Measurements from ENCODE around the gene SOCS7.

The SOCS7 gene

DNA sequence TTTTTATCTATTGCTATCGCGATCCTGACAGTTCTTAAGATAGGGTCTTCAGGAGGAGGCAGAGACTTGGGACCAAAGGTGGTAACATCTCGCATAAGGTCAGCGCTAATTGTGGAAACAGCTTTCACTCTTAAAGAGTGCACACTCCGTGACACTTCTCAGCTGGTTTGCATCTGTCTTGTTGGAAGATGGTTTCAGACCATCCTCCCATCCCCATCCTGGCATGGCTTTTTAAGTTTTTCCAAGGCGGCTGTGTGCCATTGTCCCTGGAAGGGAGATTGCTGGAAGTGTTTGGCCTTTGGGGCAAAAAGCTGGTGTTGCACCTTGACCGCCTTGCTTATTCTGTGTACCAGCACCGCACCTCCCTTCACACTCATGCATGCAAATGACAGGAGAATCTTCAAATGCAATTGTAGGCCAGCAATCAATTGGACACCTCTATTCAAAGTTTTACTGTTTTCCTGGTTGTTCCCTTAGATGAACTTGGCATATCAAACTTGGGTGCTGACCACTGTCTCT, 1.5 kb downstream of the SOCS7 start:
- TF ChIP-seq, protein P1, sequence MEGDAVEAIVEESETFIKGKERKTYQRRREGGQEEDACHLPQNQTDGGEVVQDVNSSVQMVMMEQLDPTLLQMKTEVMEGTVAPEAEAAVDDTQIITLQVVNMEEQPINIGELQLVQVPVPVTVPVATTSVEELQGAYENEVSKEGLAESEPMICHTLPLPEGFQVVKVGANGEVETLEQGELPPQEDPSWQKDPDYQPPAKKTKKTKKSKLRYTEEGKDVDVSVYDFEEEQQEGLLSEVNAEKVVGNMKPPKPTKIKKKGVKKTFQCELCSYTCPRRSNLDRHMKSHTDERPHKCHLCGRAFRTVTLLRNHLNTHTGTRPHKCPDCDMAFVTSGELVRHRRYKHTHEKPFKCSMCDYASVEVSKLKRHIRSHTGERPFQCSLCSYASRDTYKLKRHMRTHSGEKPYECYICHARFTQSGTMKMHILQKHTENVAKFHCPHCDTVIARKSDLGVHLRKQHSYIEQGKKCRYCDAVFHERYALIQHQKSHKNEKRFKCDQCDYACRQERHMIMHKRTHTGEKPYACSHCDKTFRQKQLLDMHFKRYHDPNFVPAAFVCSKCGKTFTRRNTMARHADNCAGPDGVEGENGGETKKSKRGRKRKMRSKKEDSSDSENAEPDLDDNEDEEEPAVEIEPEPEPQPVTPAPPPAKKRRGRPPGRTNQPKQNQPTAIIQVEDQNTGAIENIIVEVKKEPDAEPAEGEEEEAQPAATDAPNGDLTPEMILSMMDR (IDR thresholded peaks at IDR 0.05), result no peak
- no peak for DNase-seq (ENCODE audit: low spot score)
- peak overlapping the region; percentile 96 for H3K4me3 ChIP-seq
- H3K27ac ChIP-seq, result peak overlapping the region; percentile 92

DNA sequence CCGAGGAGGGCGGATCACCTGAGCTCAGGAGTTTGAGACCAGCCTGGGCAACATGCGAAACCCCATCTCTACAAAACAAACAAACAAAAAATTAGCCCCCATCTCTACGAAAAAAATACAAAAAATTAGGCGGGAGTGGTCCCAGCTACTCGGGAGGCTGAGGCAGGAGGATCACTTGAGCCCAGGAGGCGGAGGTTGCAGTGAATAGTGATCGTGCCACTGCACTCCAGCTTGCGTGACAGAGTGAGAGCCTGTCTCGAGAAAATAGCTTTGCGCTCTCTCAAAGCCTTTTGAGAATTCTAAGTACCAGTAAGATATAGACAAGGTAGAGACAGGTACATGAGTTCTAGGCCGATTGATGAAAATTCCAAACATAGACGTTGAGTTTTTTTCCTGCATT, 2.0 kb downstream of the SOCS7 start:
- no peak for DNase-seq (ENCODE audit: low spot score)
- H3K4me3 ChIP-seq, result peak overlapping the region; percentile 96
- no peak overlapping the region for H3K27ac ChIP-seq
- TF ChIP-seq, protein P1 (IDR thresholded peaks at IDR 0.05), result no peak

DNA sequence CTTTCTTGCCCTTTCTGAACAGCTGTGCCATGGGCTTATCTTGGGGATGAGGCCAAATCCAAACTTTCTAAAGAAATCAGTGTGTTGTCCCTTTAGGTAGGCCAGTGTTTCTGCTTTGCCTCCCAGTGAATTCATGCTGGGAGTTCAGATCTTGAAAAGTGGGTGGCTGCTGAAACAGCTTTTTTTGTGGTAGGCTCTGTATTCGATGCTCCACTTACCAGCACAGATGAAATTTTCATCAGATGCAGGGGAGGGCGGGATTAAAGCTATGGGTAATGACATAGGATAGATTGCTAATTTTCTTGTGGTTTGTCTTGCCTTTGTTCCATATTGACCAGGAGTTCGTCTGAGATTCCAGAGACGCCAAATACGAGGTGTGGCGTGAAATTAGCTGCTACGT, 2.8 kb downstream of the SOCS7 start:
- TF ChIP-seq, protein P1 (IDR thresholded peaks at IDR 0.05), result no peak
- Histone ChIP-seq H3K4me3 (peak overlapping the region; percentile 96), H3K27ac (no peak overlapping the region)
- DNase-seq (ENCODE audit: low spot score), result no peak

DNA sequence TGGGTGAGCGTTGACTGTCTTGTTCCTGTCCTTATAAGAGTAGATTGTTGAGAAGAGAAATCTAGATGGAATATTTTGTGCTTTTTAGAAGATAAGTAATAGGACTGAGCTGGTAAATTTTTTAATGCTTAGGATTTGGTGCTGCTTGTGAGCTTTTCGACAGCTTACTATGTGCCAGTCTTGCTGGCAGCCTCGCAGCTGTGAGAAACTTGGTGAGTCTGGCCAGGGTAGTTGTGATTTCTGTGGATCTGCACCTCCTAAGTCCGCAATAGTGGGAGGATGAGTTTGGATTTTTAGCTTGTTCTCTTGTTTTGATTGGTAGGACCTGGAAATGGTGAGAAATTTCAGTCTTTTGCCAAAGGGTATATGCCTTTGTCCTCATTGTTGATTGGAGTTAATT, 3.6 kb downstream of the SOCS7 start:
- DNase-seq (ENCODE audit: low spot score), result no peak
- Histone ChIP-seq H3K27ac (peak overlapping the region in 1 of 2 donors; percentile 6), H3K4me3 (no peak overlapping the region)
- TF ChIP-seq, protein P1 (IDR thresholded peaks at IDR 0.05), result no peak

DNA sequence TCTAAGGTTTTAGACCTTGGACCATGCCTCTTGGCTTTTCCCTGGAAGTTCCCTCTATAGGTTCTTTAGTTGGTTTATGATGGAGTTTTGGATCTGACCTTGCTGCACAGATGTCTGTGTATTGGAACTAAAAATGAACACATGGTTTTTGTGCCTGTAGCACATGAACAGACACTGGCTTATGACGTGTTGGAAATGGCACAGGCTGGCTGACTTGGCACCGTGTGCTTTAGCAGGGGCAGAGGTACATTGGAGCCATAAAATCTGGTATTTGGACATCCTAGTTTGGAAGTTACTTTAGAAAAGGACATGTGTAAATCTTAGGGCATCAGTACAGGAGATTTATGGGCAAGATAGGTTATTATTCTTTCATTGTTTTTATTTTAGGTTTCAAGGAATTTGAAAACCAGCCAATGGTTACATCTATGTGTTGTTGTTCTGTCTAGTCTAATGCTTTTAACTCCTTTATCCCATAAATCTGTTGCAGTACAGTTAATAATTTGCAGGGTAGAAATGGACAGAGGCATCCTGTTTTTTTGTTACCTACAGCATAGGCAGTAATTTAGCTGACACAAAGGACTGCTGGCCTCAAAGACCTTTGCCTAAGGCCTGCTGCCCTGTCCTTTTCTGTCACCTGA, 6.0 kb downstream of the SOCS7 start:
- no peak overlapping the region for H3K4me3 ChIP-seq
- TF ChIP-seq, protein P1 (IDR thresholded peaks at IDR 0.05), result no peak
- no peak for DNase-seq (ENCODE audit: low spot score)
- peak overlapping the region; percentile 23 to 61 for H3K27ac ChIP-seq

DNA sequence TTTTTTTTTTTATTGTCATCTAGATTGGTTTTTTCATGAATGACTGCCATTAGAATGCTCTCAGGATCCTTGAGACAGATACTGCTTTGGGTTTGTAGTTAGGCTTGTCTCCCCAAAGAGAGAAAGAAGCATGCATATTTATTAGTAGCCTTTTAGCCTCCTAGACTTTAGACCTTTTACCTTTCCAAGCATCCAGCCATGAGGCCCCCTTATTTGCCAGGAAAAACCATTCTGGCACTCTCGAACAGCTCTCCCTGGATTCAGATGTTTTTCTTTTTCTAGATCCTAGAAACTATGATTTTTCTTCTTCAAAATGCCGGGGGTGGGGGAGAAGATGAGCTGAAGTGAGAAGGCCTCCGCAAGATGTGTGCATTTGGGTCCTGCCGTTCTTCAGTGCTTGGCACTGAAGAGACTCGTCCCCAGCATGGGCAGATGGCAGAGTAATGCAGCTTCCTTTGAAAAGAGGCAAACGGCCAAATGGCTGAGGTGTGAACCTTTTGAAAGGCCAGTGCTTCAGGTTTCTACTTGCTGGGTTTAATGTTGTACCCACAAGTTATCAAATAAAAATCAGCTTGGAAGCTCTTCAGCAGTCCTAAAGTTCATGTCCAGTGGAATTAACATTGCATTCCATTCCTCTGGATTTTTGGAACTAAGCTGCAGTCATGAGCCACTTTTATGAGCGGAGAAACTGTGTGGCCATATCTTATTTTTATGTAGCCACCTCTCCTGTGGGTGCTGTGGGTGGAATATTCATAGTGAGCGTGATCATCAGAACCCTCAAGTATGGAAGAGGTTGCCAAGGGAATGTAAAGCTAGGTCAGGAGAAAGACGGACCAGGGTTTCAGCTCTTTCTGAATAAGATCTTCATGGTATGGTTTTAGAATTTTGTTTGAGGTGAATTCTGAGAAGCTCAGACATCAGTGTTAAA, 7.2 kb downstream of the SOCS7 start:
- TF ChIP-seq, protein P1 (IDR thresholded peaks at IDR 0.05), result no peak
- H3K4me3 ChIP-seq, result no peak overlapping the region
- H3K27ac ChIP-seq, result peak overlapping the region; percentile 46 to 52
- DNase-seq (ENCODE audit: low spot score), result no peak
